Measurements from ENCODE around the gene SARDH.

GRCh38 chr9:133729617-133730281, 8.4 kb downstream of the SARDH start:
- TF ChIP-seq EZH2phosphoT487 (IDR thresholded peaks at IDR 0.05; ENCODE audit: low read length) (no peak), CTCF (IDR thresholded peaks at IDR 0.05; ENCODE audit: low read length) (no peak), EZH2 (optimal IDR thresholded peaks at IDR 0.05; ENCODE audit: low read depth, low read length) (no peak)
